Activated CD4-positive, alpha-beta T cell treated with anti-CD3 and anti-CD28 coated beads, Interleukin-2, amount 10 ng/mL, durations not matched to agents 24 days and 14 days (primary cell): ENCODE measurements around the gene MRPL53. TPM values are rescaled to one million over a fixed set of nuclear protein-coding genes. Genes with fewer than 3 reads are reported as not detected.
"Not testable (repeated sequence)": the region's sequence is repeated elsewhere in the genome, so short reads cannot be mapped to it uniquely, and the experiment has no call there.

Experiments
- DNase-seq: peaks from one replicate; pipeline ENCODE4 v3.0.0; 2022
- H3K27ac Mint-ChIP-seq: one replicate; pipeline ENCODE4 v1.8.0; 2022; ENCODE audit warnings: mild to moderate bottlenecking, mixed read lengths
- H3K27me3 Mint-ChIP-seq: one replicate; pipeline ENCODE4 v1.8.0; 2022; ENCODE audit warnings: mixed read lengths
- H3K36me3 Mint-ChIP-seq: one replicate; pipeline ENCODE4 v1.8.0; 2022; ENCODE audit warnings: low read depth, mild to moderate bottlenecking, mixed read lengths
- H3K4me1 Mint-ChIP-seq: one replicate; pipeline ENCODE4 v1.8.0; 2021; ENCODE audit warnings: mixed read lengths
- H3K4me3 Mint-ChIP-seq: one replicate; pipeline ENCODE4 v1.8.0; 2022; ENCODE audit warnings: mild to moderate bottlenecking, moderate library complexity, mixed read lengths
- H3K9me3 Mint-ChIP-seq: one replicate; pipeline ENCODE4 v1.8.0; 2021; ENCODE audit warnings: mixed read lengths
- intact Hi-C: fragments of 100-400 bp; cut with micrococcal nuclease; formaldehyde crosslinking; loops from one replicate; pipeline ENCODE4 v1.15.1; 2023
- total RNA-seq: library from RNA; stranded (reverse); gene quantifications from 2 replicates; pipeline ENCODE4 v1.2.3, GENCODE V29; 2022

Gene MRPL53
- total RNA-seq, 1 donor from 2014 or later: 115 TPM

DNA sequence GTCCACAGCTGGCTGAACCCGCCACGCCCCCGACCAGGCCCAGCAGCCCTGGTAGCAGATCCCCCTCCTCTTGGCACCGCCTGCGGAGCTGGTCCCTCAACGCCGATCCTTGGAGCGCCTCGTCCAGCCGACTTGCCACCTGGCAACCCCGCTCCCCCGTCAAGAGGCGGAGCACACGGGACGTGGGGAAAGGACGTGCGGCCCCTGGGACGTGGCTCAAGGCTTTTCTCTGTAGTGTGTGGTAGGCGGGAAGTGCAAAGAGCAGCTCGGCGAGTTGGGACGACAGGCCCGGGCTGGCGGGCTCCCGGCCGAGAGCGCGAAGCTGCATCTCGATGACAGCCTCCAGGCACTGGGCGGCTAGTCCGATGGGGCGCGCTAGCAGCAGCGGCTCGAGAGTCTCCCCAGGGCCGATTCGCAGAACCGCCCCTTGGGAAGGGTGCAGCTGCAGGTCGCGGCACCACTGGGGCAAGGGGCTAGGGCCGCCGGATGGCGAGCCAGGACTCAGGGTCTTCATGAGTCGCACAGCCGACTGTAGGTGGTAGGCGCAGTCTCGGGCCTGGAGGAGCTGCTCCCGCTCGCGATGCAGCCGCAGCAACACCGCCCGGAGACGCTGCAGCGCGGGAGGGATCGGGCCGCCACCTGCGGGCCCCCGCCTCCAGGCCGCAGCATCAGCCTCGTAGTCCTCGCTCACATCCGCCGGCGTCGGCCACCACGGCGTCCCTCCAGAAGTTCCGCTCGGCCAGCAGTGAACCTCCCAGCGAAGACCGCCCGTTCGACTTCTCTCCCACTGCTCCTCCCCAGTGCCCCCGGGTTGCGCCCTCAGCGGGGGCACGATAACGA lies 9.7 kb upstream of the MRPL53 start:
- peak; percentile 90 for DNase-seq

DNA sequence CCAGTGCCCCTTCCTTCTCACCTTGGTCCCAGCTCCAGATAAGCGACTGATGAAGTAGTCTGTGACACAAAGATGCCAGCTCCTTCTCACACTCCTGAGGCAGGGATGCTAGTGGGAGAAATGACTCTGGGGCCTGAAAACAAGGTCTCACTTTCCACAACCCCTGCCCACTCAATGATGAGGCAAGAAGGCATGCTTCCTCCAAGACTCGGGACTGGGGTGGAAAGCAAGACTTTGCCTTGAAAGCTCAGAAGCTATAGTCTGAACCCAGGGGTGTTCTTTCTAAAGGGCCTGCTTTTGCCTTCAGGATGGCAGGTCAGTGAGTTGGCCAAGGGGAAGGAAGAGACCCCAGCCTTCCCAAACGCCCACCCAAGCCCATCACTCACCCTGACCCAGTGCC lies 9.0 kb upstream of the MRPL53 start:
- H3K27me3 Mint-ChIP-seq: no peaks in the 10 kb centered on the region

More for the DNA sequence above, 9.7 kb upstream of the MRPL53 start:
- Mint-ChIP-seq H3K9me3 (no peaks in the 10 kb centered on the region), H3K4me3 (peak overlapping the region; percentile 91), H3K27ac (peak overlapping the region; percentile 99), H3K4me1 (peaks cover 33% of the 10 kb centered on the region), H3K36me3 (peaks cover 35% of the 10 kb centered on the region), H3K27me3 (no peaks in the 10 kb centered on the region)
- intact Hi-C loops: loop anchor here (1.0 to 2.0 kb wide), 3 partner anchors 10 to 61 kb away; partner anchors contain the start of genes C2orf81, LBX2, MRPL53 and WDR54

DNA sequence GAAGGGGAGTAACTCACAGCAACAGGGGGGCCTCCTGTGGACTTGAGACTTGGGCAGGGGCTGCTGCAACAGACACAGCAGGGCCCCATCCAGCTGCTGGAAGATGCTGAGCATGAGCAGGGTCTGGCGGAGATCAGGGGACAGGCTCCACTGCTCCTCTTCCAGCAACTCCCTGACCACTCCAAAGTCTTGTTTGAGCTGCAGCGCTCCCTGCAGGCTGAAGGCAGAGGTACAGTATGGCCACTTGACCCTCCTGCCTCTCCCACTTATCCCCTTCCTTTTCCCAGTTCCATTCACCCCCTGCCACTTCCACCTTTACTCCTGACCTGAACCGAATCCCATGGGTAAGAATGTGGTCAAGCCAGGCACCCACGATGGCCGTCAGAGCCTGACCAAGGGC lies 2.4 kb upstream of the MRPL53 start:
- Mint-ChIP-seq H3K9me3 (no peaks in the 10 kb centered on the region), H3K4me1 (peaks cover 24% of the 10 kb centered on the region), H3K27ac (no peak overlapping the region), H3K36me3 (peaks cover 41% of the 10 kb centered on the region), H3K4me3 (no peak overlapping the region), H3K27me3 (no peaks in the 10 kb centered on the region)
- DNase-seq: no peak
- intact Hi-C loops: no loop called here

More for the DNA sequence above, 9.0 kb upstream of the MRPL53 start:
- peak; percentile 58 for DNase-seq
- H3K36me3 Mint-ChIP-seq: peaks cover 35% of the 10 kb centered on the region
- intact Hi-C loops: no loop called here
- no peak overlapping the region for H3K27ac Mint-ChIP-seq
- no peaks in the 10 kb centered on the region for H3K9me3 Mint-ChIP-seq
- peak overlapping the region; percentile 91 for H3K4me3 Mint-ChIP-seq
- peaks cover 32% of the 10 kb centered on the region for H3K4me1 Mint-ChIP-seq

DNA sequence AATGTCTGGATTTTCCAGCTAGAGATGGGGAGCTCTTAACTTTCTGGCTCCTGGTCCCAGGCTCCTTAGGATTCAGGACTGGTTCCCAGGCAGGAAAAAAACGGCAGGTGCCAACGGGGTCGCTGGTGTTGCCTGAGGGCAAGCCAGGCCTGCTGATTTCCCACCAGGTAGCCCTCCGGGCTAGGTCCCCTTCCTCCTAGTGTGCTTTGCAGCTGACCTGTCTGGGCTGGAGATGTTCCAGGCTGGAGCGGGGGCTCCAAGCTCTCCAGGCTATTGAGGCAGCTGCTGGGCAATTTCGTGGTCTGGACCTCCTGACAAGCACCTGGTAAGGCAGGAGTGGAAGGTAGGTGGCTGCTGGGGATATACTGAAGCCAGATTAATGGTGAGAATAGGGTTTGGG lies 2.0 kb upstream of the MRPL53 start:
- no peak overlapping the region for H3K4me3 Mint-ChIP-seq
- no peak for DNase-seq
- H3K36me3 Mint-ChIP-seq: peaks cover 37% of the 10 kb centered on the region
- H3K4me1 Mint-ChIP-seq: peaks cover 26% of the 10 kb centered on the region
- no peaks in the 10 kb centered on the region for H3K27me3 Mint-ChIP-seq
- intact Hi-C loops: no loop called here
- H3K9me3 Mint-ChIP-seq: no peaks in the 10 kb centered on the region
- H3K27ac Mint-ChIP-seq: peak overlapping the region; percentile 29

DNA sequence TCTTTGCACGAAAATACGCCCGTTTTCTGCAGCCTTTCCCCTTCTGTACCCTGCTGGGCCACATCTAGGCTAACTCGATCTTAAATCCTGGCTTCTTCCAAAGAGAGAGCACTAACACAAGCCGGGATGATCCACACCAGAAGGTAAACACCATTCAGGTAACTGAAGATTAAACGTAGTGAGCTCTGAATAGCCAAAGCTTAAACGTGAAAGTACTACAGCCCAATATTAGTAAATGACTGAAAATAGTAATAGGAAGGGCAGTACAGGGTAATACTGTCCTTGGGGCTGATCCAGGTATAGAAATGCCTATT lies 422 bp upstream of the MRPL53 start:
- Mint-ChIP-seq H3K4me1 (peaks cover 22% of the 10 kb centered on the region), H3K27me3 (no peaks in the 10 kb centered on the region), H3K4me3 (peak overlapping the region; percentile 99), H3K9me3 (no peaks in the 10 kb centered on the region), H3K27ac (peak overlapping the region; percentile 98), H3K36me3 (peaks cover 34% of the 10 kb centered on the region)
- intact Hi-C loops: loop anchor here (1.0 kb wide), 3 partner anchors 9 to 56 kb away; partner anchors contain the start of genes AUP1, CCDC142, HTRA2 and WBP1
- DNase-seq: no peak

DNA sequence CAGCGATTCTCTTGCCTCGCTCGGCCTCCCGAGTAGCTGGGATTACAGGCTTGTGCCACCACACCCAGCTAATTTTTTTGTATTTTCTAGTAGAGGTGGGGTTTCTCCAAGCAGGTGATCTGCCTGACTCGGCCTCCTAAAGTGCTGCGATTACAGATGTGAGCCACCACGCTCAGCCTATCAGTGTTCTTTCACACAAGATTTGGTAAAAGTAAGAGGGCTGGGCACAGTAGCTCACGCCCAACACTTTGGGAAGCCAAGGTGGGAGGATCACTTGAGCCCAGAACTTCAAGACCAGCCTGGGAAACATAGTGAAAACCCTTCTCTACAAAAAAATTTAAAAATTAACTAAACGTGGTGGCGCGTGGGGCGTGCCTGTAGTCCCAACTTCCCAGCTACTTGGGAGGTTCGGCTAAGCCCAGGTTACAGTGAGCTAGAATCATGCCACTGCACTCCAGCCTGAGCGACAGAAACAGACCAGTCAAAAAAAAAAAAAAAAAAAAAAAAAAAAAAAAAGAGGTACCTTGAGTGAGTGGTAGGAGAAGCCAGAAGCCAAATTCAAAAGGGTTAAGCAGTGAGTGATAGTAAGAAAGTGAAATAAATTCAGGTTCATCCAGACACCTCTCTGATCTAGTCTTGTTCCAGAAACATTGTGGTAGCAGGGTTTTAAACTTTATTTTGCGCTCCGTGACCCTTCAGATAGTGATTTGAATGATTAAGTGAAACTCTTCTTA lies 981 bp downstream of the MRPL53 start:
- Mint-ChIP-seq H3K27me3 (no peaks in the 10 kb centered on the region), H3K36me3 (peaks cover 26% of the 10 kb centered on the region), H3K4me1 (peaks cover 22% of the 10 kb centered on the region), H3K9me3 (no peaks in the 10 kb centered on the region), H3K27ac (peak overlapping the region; percentile 98), H3K4me3 (peak overlapping the region; percentile 99)
- intact Hi-C loops: loop anchor here (1.0 kb wide), 3 partner anchors 11 to 58 kb away; partner anchors contain the start of genes AUP1, CCDC142, HTRA2 and WBP1
- DNase-seq: no peak

DNA sequence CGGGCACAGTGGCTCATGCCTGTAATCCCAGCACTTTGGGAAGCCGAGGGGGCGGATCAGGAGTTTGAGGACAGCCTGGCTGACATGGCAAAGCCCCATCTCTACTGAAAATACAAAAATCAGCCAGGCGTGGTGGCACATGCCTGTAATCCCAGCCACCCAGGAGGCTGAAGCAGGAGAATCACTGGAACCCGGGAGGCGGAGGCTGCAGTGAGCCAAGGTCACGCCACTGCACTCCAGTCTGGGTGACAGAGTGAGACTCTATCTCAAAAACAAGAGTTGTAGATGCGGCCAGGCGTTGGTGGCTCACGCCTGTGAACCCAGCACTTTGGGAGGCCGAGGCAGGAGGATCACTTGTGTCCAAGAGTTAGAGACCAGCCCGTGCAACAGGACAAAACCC lies 1.7 kb downstream of the MRPL53 start:
- peaks cover 28% of the 10 kb centered on the region for H3K36me3 Mint-ChIP-seq
- peak overlapping the region; percentile 69 for H3K27ac Mint-ChIP-seq
- H3K27me3 Mint-ChIP-seq, intact Hi-C loops, DNase-seq, H3K9me3 Mint-ChIP-seq: not testable (repeated sequence)
- peak overlapping the region; percentile 74 for H3K4me3 Mint-ChIP-seq
- H3K4me1 Mint-ChIP-seq: peaks cover 25% of the 10 kb centered on the region

DNA sequence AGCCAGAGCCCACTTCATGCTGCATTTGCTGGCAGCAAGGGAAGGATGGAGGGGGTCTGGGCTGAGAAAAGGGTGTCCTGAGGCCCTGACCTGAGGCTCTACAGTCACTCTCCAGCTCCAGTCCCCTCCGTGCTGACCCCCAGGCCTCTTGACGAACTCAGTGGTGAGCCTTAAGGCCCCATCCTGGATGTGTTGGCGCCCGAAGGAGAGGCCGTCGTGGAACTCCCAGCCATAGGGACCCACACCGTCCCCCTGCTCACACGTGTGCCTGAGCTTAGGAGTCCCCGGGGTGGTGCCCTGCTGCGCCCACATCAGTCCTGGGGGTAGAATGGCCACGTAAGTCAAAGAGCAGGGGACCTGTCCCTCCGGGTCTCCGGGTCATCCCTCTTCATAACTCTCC lies 8.1 kb downstream of the MRPL53 start:
- intact Hi-C loops: no loop called here
- H3K36me3 Mint-ChIP-seq: peaks cover 25% of the 10 kb centered on the region
- H3K4me1 Mint-ChIP-seq: peaks cover 18% of the 10 kb centered on the region
- H3K4me3 Mint-ChIP-seq: peak overlapping the region; percentile 98
- H3K27ac Mint-ChIP-seq: peak overlapping the region; percentile 81
- DNase-seq: peak; percentile 64
- no peaks in the 10 kb centered on the region for H3K9me3 Mint-ChIP-seq
- H3K27me3 Mint-ChIP-seq: no peaks in the 10 kb centered on the region

DNA sequence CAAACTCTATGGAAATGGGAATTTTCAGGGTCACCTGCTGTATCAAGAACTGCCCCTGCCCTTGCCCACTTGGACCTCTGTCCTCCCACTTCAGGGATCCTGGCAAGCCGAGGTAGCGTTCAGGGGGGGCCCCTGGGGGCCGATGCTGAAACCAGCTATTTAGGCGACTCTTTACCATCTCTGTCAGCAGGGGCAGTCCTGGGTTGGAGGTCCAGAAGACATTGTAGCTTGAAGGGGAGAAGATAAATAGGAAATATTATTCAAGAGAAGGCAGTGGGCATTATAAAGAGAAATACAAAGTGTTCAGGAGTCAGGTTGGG lies 9.7 kb downstream of the MRPL53 start:
- DNase-seq: no peak
- peak overlapping the region; percentile 52 for H3K4me3 Mint-ChIP-seq
- no peak overlapping the region for H3K27ac Mint-ChIP-seq
- H3K4me1 Mint-ChIP-seq: peaks cover 27% of the 10 kb centered on the region
- H3K9me3 Mint-ChIP-seq: no peaks in the 10 kb centered on the region
- intact Hi-C loops: no loop called here
- no peaks in the 10 kb centered on the region for H3K27me3 Mint-ChIP-seq
- H3K36me3 Mint-ChIP-seq: peaks cover 27% of the 10 kb centered on the region

DNA sequence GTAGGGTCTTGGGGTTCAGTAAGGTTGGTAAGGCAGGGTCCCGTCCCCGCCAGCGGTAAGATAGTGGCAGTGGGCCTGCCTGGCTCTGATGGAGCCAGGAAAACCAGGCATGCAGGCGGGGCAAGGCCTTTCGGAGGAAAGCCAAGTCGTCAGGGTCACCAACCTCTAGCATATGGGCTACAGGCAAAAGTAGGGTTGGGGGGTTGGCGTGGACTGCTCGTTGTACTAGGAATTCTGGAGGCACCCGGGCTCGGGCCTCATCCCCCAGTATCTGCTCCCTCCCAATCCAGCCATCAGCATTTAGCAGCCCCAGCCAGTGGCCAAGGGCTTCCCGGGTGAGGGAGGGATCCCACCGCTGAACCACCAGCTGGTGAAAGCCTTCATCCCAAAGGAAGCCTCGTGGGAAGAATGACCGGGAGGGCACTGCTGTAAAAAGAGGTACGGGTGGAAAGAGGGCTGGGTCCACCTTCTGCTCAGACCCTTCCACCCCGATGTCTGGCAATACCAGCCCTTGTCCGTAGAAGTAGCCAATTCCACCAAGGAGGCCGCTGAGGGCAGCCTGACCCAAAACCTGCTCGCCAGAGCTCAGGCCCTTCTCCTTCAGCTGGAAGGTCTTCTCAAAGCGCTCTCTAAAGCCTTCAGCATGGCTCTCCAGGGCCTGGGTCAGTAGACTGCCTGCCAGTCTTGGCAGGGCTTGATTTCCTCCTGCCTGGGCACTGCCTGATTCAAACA lies 10.3 kb downstream of the MRPL53 start:
- Mint-ChIP-seq H3K4me3 (no peak overlapping the region), H3K27me3 (no peaks in the 10 kb centered on the region), H3K9me3 (no peaks in the 10 kb centered on the region), H3K36me3 (peaks cover 30% of the 10 kb centered on the region), H3K27ac (no peak overlapping the region), H3K4me1 (peaks cover 30% of the 10 kb centered on the region)
- intact Hi-C loops: no loop called here
- DNase-seq: no peak

DNA sequence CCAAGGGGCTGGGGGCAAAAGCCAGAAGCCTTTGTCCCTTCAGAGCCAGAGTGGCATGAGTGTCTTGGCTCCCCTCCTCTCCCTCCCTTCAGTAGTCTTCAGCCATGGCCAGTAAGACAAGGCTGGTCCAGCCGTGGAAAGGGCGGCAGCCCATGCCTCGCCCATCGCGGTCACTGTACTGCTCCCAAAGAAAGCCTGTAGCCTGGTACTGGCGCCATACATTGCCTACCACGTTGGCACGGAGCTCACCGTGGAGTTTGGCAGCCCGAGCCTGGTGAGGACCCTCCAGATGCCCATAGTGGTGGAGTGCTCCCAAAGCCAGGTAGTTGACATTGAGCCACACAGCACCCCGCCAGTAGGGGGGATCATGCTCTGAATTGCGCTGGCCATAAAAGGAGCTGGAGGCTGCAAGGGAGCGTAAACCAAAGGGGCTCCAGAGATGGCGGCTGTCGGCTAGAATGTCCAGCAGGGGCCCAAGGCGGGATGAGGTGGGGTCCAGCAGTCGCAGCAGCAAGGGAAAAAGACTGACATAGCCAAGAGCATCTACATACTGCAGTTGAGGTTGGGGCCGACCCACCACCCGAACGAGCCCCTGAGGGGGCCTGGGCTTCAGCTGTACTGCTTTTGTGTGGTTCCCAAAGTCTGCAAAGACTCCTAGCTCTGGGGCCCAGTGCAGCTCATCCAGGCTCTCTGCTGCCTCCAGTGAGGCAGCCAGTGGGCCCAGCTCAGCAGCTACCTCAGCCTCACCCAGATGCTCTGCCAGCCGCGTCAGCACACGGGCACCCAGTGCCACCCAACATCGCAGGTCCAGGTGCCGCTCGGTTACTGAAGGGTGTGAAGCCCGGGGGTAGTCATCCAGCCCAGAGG lies 11.1 kb downstream of the MRPL53 start:
- Mint-ChIP-seq H3K4me1 (peaks cover 38% of the 10 kb centered on the region), H3K27ac (no peak overlapping the region), H3K9me3 (no peaks in the 10 kb centered on the region), H3K27me3 (no peaks in the 10 kb centered on the region), H3K4me3 (no peak overlapping the region), H3K36me3 (peaks cover 38% of the 10 kb centered on the region)
- DNase-seq: peak; percentile 72
- intact Hi-C loops: no loop called here

DNA sequence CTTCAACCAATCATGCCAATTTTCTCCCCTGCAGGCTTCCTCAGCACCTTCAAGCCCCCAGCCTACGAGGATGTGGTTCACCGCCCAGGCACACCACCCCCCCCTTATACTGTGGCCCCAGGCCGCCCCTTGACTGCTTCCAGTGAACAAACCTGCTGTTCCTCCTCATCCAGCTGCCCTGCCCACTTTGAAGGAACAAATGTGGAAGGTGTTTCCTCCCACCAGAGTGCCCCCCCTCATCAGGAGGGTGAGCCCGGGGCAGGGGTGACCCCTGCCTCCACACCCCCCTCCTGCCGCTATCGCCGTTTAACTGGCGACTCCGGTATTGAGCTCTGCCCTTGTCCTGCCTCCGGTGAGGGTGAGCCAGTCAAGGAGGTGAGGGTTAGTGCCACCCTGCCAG lies 12.3 kb downstream of the MRPL53 start:
- H3K9me3 Mint-ChIP-seq, intact Hi-C loops, H3K27me3 Mint-ChIP-seq, DNase-seq, H3K27ac Mint-ChIP-seq: not testable (repeated sequence)
- H3K4me3 Mint-ChIP-seq: peak overlapping the region; percentile 100
- H3K4me1 Mint-ChIP-seq: peaks cover 48% of the 10 kb centered on the region
- peaks cover 47% of the 10 kb centered on the region for H3K36me3 Mint-ChIP-seq

DNA sequence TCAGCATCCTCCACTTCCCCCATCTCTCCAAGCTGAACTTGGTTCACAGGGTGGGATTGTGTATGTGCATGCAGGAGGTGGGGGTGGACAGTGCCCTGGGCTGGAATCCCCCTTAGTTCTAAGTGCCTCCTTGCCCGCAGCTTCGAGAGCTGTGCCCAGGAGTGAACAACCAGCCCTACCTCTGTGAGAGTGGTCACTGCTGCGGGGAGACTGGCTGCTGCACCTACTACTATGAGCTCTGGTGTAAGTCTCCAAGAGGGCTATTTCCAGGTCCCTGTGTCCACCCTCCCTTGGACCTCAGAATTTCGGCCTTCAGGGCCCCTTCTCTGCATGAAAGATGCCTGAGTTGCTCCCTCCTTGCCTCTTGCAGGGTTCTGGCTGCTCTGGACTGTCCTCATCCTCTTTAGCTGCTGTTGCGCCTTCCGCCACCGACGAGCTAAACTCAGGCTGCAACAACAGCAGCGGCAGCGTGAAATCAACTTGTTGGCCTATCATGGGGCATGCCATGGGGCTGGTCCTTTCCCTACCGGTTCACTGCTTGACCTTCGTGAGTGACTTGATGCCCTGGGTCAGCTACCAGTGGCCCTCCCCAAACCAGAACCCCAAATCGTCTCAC lies 12.9 kb downstream of the MRPL53 start:
- Mint-ChIP-seq H3K36me3 (peaks cover 52% of the 10 kb centered on the region), H3K4me3 (peak overlapping the region; percentile 100), H3K4me1 (peaks cover 53% of the 10 kb centered on the region), H3K27ac (peak overlapping the region; percentile 72)
- not testable (repeated sequence) for DNase-seq, H3K27me3 Mint-ChIP-seq, H3K9me3 Mint-ChIP-seq
- intact Hi-C loops: loop anchor here (5.0 kb wide), 2 partner anchors 1072 to 1227 kb away; partner anchors contain the start of genes ALMS1, CCT7 and PRADC1
